ENCODE results near the gene PXMP2. TPM values are rescaled to one million over a fixed set of nuclear protein-coding genes. Genes with fewer than 3 reads are reported as not detected.

The PXMP2 gene
- total RNA-seq, 3 donors from 2014 or later = 29.0 to 50.9 (median 31.8) TPM

DNA sequence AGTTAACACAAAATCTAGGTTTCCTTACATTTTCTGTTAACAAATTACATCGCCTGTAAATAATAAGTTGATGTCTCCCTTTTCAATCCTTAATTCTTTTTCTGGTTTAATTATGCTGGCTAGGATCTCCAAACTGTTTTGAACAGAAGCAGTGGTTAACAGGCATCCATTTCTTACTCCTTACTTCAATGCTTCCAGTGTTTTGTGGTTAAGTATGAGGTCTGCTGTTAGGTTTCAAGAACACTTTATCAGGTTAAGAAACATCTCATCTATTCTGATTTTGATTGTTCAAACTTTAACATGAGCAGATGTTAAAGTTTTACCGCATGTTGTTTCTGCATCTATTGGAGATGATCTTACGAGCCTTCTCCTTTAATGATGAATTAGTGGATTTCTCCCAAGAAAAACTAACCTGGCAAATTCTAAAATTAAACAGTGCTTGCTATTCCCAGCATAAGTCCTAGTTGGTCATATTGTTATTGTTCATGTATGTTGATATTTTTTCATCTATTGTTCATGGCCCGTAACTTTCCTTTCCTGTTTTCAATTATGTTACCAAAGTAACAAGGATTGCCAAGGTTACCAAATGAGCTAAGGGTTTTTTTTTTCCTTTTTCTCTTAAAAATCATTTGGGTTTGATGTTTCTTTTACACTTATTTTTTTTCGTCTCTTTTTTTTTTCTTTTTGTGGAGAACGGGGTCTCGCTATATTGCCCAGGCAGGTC lies 33.7 kb upstream of the PXMP2 start:
- no peak overlapping the region for H3K4me3 ChIP-seq
- TF ChIP-seq POLR2AphosphoS5 (IDR thresholded peaks at IDR 0.05) (no peak), POLR2A (IDR thresholded peaks at IDR 0.05) (no peak)
- TF ChIP-seq, protein P1, sequence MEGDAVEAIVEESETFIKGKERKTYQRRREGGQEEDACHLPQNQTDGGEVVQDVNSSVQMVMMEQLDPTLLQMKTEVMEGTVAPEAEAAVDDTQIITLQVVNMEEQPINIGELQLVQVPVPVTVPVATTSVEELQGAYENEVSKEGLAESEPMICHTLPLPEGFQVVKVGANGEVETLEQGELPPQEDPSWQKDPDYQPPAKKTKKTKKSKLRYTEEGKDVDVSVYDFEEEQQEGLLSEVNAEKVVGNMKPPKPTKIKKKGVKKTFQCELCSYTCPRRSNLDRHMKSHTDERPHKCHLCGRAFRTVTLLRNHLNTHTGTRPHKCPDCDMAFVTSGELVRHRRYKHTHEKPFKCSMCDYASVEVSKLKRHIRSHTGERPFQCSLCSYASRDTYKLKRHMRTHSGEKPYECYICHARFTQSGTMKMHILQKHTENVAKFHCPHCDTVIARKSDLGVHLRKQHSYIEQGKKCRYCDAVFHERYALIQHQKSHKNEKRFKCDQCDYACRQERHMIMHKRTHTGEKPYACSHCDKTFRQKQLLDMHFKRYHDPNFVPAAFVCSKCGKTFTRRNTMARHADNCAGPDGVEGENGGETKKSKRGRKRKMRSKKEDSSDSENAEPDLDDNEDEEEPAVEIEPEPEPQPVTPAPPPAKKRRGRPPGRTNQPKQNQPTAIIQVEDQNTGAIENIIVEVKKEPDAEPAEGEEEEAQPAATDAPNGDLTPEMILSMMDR (IDR thresholded peaks at IDR 0.05) = no peak
- H3K27me3 ChIP-seq = no peaks in the 10 kb centered on the region
- no peak for DNase-seq (ENCODE audit: low spot score in 2 of 2)
- peaks cover 15% of the 10 kb centered on the region for H3K36me3 ChIP-seq
- H3K27ac ChIP-seq = no peak overlapping the region
- intact Hi-C loops (cut with DNase I; ENCODE audit: low total_unique reads) = loop anchor here (5.0 kb wide), 1 partner anchor 1996 kb away; no protein-coding TSS in a partner anchor
- H3K4me1 ChIP-seq = no peaks in the 10 kb centered on the region
- H3K9me3 ChIP-seq = no peaks in the 10 kb centered on the region

DNA sequence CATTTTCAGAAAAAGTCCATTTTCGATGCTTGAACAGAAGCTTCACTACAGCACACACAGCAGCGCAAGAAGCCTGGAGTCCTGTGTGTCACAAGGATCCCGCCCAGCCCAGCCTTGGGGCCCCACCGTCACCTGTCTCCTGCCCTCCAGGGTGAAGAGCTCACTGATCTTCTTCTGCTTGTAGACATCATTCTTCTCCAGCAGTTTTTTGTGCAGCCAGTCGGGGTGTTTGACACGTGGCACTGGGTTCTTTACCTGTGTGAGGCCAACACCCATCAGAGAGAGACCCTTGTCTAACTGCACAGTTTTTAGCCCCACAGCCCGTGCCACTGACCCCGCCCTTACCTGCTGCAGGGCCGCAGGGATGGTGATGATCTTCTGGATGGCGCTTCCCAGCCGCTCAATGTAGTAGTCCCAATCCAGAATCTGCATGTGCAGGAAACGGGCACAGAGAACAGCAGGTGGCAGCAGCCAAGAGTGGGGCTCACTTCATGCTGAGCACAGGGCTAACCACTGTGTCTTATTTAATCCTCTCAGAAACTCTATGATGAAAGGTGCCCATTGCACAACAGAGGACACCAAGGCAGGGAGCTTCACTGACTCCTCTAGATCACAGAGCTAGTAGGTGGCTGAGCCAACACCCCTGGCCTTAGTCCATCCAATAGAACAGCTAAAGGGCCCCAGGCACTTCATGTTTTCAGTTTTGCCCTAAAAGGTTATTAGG lies 30.2 kb upstream of the PXMP2 start:
- H3K9me3 ChIP-seq = no peaks in the 10 kb centered on the region
- peaks cover 19% of the 10 kb centered on the region for H3K36me3 ChIP-seq
- no peaks in the 10 kb centered on the region for H3K27me3 ChIP-seq
- intact Hi-C loops (cut with DNase I; ENCODE audit: low total_unique reads) = no loop called here
- H3K4me1 ChIP-seq = no peaks in the 10 kb centered on the region
- no peak for TF ChIP-seq POLR2AphosphoS5 (IDR thresholded peaks at IDR 0.05)
- TF ChIP-seq, protein P1 (IDR thresholded peaks at IDR 0.05) = no peak
- TF ChIP-seq POLR2A (IDR thresholded peaks at IDR 0.05) = no peak
- DNase-seq (ENCODE audit: low spot score in 2 of 2) = no peak
- no peak overlapping the region for H3K27ac ChIP-seq
- H3K4me3 ChIP-seq = no peak overlapping the region

DNA sequence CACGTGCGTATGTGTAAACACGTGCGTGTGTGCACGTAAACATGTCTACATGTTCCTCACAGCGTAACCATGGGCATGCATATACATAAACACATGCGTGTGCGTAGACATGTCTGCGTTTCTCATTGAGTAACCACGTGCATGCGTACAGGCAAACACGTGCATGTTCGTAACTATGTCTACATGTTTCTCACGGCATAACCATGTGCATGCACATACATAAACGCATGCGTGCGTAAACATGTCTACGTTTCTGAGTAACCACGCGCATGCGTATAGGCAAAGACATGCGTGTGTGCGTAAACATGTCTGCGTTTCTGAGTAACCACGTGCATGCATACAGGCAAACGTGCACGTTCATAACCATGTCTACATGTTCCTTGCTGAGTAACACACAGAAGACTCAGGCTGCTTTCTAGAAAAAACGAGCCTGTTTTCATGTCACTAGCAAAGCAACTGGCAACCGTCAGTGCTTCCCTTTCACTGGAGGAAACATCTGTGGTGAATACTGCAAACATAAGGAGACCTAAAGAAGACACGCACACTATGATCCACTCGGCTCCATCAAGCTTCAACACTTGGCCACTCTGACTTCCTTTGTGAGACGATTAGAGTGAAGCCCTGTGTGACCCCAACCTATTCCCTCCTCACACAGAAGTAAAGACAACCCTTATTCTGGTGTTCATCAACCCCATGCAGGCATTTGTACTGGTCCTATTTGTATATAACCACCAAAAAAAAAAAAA lies 29.1 kb upstream of the PXMP2 start:
- no peaks in the 10 kb centered on the region for H3K9me3 ChIP-seq
- TF ChIP-seq POLR2AphosphoS5 (IDR thresholded peaks at IDR 0.05) (no peak), POLR2A (IDR thresholded peaks at IDR 0.05) (no peak)
- TF ChIP-seq, protein P1 (IDR thresholded peaks at IDR 0.05) = no peak
- no peak overlapping the region for H3K4me3 ChIP-seq
- DNase-seq (ENCODE audit: low spot score in 2 of 2) = no peak
- intact Hi-C loops (cut with DNase I; ENCODE audit: low total_unique reads) = no loop called here
- no peaks in the 10 kb centered on the region for H3K27me3 ChIP-seq
- peaks cover 19% of the 10 kb centered on the region for H3K36me3 ChIP-seq
- no peaks in the 10 kb centered on the region for H3K4me1 ChIP-seq
- H3K27ac ChIP-seq = no peak overlapping the region

DNA sequence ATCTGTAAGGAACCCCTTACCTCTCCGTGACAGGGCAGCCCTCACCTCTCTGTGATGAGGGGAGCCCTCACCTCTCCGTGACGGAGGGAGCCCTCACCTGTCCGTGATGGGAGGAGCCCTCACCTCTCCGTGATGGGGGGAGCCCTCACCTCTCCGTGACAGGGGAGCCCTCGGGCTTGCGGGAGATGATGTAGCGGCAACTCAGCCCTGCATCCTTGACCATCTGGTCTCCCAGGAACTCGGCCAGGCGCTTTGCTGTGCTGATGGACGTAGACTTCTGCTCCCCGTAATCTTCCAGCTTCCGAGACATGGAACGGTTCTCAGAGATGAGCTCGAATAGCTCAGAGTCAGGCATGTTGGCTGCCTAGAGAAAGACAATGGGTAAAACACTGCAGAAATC lies 28.2 kb upstream of the PXMP2 start:
- Histone ChIP-seq H3K27me3 (no peaks in the 10 kb centered on the region), H3K4me3 (no peak overlapping the region), H3K9me3 (no peaks in the 10 kb centered on the region), H3K4me1 (no peaks in the 10 kb centered on the region), H3K36me3 (peaks cover 19% of the 10 kb centered on the region), H3K27ac (no peak overlapping the region)
- TF ChIP-seq POLR2AphosphoS5 (IDR thresholded peaks at IDR 0.05) (no peak), POLR2A (IDR thresholded peaks at IDR 0.05) (no peak)
- TF ChIP-seq, protein P1 (IDR thresholded peaks at IDR 0.05) = no peak
- DNase-seq (ENCODE audit: low spot score in 2 of 2) = no peak
- intact Hi-C loops (cut with DNase I; ENCODE audit: low total_unique reads) = no loop called here

Measured in breast epithelium (tissue), 4 donors.